Liver (tissue), 9 donors: Measurements from ENCODE around the gene DNAH6. TPM values are rescaled to one million over a fixed set of nuclear protein-coding genes. Genes with fewer than 3 reads are reported as not detected.

Experiments used
- DNase-seq: peaks from one replicate; pipeline ENCODE4 v3.0.0-alpha.2; 2017; ENCODE audit warnings: low spot score
- H3K27ac ChIP-seq, 2 donors: one replicate each; pipeline ENCODE4 v1.7.0; 2013; ENCODE audit warnings: inconsistent platforms in 2 of 2, low read length in 2 of 2, control low read depth in 1 of 2, low read depth in 1 of 2, mild to moderate bottlenecking in 1 of 2
- H3K27me3 ChIP-seq, 4 donors: one replicate each; pipeline versions ENCODE4 v1.6.1 to v1.7.0; 2013; ENCODE audit warnings: low read length in 3 of 4, inconsistent platforms in 1 of 4, mild to moderate bottlenecking in 1 of 4, moderate library complexity in 1 of 4; ENCODE audit not compliant: control insufficient read depth in 4 of 4, insufficient read depth in 4 of 4
- H3K36me3 ChIP-seq, 4 donors: one replicate each; pipeline versions ENCODE4 v1.6.1 to v1.7.0; 2013; ENCODE audit warnings: low read length in 3 of 4, mild to moderate bottlenecking in 3 of 4, low read depth in 1 of 4, moderate library complexity in 1 of 4; ENCODE audit not compliant: control insufficient read depth in 4 of 4, insufficient read depth in 3 of 4
- H3K4me1 ChIP-seq, 4 donors: one replicate each; pipeline versions ENCODE4 v1.6.1 to v1.7.0; 2013; ENCODE audit warnings: low read length in 3 of 4, mild to moderate bottlenecking in 3 of 4, moderate library complexity in 1 of 4; ENCODE audit not compliant: control insufficient read depth in 4 of 4, insufficient read depth in 4 of 4
- H3K4me3 ChIP-seq, 3 donors: one replicate each; pipeline versions ENCODE4 v1.6.1 to v1.7.0; 2013; ENCODE audit warnings: low read length in 3 of 3, control low read depth in 1 of 3, low read depth in 1 of 3, mild to moderate bottlenecking in 1 of 3
- H3K9ac ChIP-seq, 2 donors: one replicate each; pipeline ENCODE4 v1.7.0; 2013; ENCODE audit warnings: low read length in 2 of 2, mild to moderate bottlenecking in 2 of 2, moderate library complexity in 2 of 2, control low read depth in 1 of 2, low read depth in 1 of 2
- H3K9me3 ChIP-seq, 4 donors: one replicate each; pipeline versions ENCODE4 v1.6.1 to v1.7.0; 2013; ENCODE audit warnings: low read length in 3 of 4; ENCODE audit not compliant: control insufficient read depth in 4 of 4
- EGR1 ChIP-seq, 2 donors: IDR thresholded peaks; 2 replicates each; pipeline ENCODE4 v1.6.1; 2016 to 2018; ENCODE audit warnings: antibody characterized with exemption in 2 of 2, low read depth in 2 of 2
- FOXA1 ChIP-seq: IDR thresholded peaks from 2 replicates; pipeline ENCODE4 v1.6.1; 2016; ENCODE audit warnings: antibody characterized with exemption
- FOXA2 ChIP-seq: IDR thresholded peaks from 2 replicates; pipeline ENCODE4 v1.6.1; 2016; ENCODE audit warnings: antibody characterized with exemption
- GABPA ChIP-seq, 2 donors: IDR thresholded peaks in 1 of 2; conservative IDR thresholded peaks in 1 of 2; 2 replicates each; pipeline ENCODE4 v1.6.1; 2016; ENCODE audit warnings: antibody characterized with exemption in 2 of 2, mild to moderate bottlenecking in 1 of 2, moderate library complexity in 1 of 2
- HNF4A ChIP-seq, 2 donors: conservative IDR thresholded peaks; 2 replicates each; pipeline ENCODE4 v1.6.1; 2016; ENCODE audit warnings: antibody characterized with exemption in 2 of 2, mild to moderate bottlenecking in 2 of 2
- HNF4G ChIP-seq: IDR thresholded peaks from 2 replicates; pipeline ENCODE4 v1.6.1; 2016; ENCODE audit warnings: antibody characterized with exemption
- NR2F2 ChIP-seq: IDR thresholded peaks from 2 replicates; pipeline ENCODE4 v1.6.1; 2016; ENCODE audit warnings: antibody characterized with exemption
- RAD21 ChIP-seq, 2 donors: IDR thresholded peaks; 2 replicates each; pipeline ENCODE4 v1.6.1; 2016; ENCODE audit warnings: antibody characterized with exemption in 2 of 2, mild to moderate bottlenecking in 2 of 2
- REST ChIP-seq: IDR thresholded peaks from 2 replicates; pipeline ENCODE4 v1.6.1; 2016; ENCODE audit warnings: antibody characterized with exemption, mild to moderate bottlenecking
- RXRA ChIP-seq, 2 donors: IDR thresholded peaks; 2 replicates each; pipeline ENCODE4 v1.6.1; 2017 to 2018; ENCODE audit warnings: antibody characterized with exemption in 2 of 2, mild to moderate bottlenecking in 1 of 2
- SP1 ChIP-seq: IDR thresholded peaks from 2 replicates; pipeline ENCODE4 v1.6.1; 2018; ENCODE audit warnings: antibody characterized with exemption, mild to moderate bottlenecking
- TAF1 ChIP-seq: conservative IDR thresholded peaks from 2 replicates; pipeline ENCODE4 v1.6.1; 2016; ENCODE audit warnings: antibody characterized with exemption, mild to moderate bottlenecking
- WGBS: extraction: QIAGEN DNeasy Blood & Tissue Kit; methylation state at CpG from one replicate; pipeline ENCODE4 v1.1.7; 2013; 5-methylcytosine and 5-hydroxymethylcytosine counted together
- polyA plus RNA-seq, 2 donors: library from polyadenylated mRNA; stranded (reverse) in 1 of 2; unstranded in 1 of 2; fragments of 200-250 nt in 1 of 2; fragments of >200 nt in 1 of 2; fragmentation: Nextera tagmentation in 1 of 2; extraction: Ambion mirVana in 1 of 2; gene quantifications; one replicate each; pipeline versions ENCODE4 v1.2.1 to v1.2.3, GENCODE V29; 2013 to 2015
- total RNA-seq, 2 donors: library from RNA; depleted of rRNA; stranded (reverse); fragments of >200 nt; gene quantifications; one replicate each; pipeline ENCODE4 v1.2.3, GENCODE V29; 2014
- TF ChIP-seq, protein P1 (sequence below): fragments of 150-350 bp; IDR thresholded peaks from 2 replicates; pipeline ENCODE4 v1.5.1; 2017; ENCODE audit warnings: improper control_type of control experiment, low read depth, low read length; ENCODE audit not compliant: missing input control
- TF ChIP-seq, protein P2 (sequence below): IDR thresholded peaks from 2 replicates; pipeline ENCODE4 v1.6.1; 2016; ENCODE audit warnings: antibody characterized with exemption
- TF ChIP-seq, protein P3 (sequence below): IDR thresholded peaks from 2 replicates; pipeline ENCODE4 v1.6.1; 2016; ENCODE audit warnings: antibody characterized with exemption
- TF ChIP-seq, protein P4 (sequence below): IDR thresholded peaks from 2 replicates; pipeline ENCODE4 v1.6.1; 2016; ENCODE audit warnings: antibody characterized with exemption
- donor health status: healthy.
- donor health status: healthy.
- donor health status: healthy.
- donor health status: healthy.
- donor health status: healthy.

The DNAH6 gene
- total and polyA plus RNA-seq, 4 donors, result 0.32 to 1.6 (median 0.59) TPM

DNA sequence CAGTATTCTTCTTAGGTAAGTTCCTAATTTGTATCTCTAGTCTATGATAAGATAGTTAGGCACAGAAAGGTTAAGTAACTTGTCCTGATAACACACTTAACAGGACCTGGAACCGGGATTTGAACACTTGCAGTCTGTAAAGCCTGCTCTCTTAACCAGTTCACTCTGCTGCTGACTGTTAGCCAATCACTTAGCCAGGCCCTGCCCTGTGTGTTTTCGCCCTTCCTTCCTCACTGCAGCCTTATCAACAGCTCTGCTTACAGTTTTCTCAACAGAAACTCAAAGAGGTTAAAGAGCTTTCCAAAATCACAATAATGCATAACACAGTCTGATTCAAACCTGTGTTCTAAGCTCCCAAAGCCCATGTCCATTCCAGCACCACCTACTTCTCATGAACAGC is 212.9 kb downstream of the DNAH6 start:
- H3K4me1 ChIP-seq, result peaks cover 2 to 17% (median 6%) of the 10 kb centered on the region in 4 donors
- TF ChIP-seq SP1 (no peak), GABPA (IDR thresholded peaks at IDR 0.05 in 1 of 2, conservative IDR thresholded peaks at IDR 0.05 in 1 of 2) (no peak), EGR1 (IDR thresholded peaks at IDR 0.05; ENCODE audit: low read depth in 2 of 2) (no peak)
- TF ChIP-seq, protein P1, sequence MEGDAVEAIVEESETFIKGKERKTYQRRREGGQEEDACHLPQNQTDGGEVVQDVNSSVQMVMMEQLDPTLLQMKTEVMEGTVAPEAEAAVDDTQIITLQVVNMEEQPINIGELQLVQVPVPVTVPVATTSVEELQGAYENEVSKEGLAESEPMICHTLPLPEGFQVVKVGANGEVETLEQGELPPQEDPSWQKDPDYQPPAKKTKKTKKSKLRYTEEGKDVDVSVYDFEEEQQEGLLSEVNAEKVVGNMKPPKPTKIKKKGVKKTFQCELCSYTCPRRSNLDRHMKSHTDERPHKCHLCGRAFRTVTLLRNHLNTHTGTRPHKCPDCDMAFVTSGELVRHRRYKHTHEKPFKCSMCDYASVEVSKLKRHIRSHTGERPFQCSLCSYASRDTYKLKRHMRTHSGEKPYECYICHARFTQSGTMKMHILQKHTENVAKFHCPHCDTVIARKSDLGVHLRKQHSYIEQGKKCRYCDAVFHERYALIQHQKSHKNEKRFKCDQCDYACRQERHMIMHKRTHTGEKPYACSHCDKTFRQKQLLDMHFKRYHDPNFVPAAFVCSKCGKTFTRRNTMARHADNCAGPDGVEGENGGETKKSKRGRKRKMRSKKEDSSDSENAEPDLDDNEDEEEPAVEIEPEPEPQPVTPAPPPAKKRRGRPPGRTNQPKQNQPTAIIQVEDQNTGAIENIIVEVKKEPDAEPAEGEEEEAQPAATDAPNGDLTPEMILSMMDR, result no peak
- H3K4me3 ChIP-seq, result no peak overlapping the region
- 82% methylated on average over 2 of the region's 2 CpGs for WGBS
- H3K27me3 ChIP-seq, result no peaks in the 10 kb centered on the region
- DNase-seq, result no peak
- H3K9me3 ChIP-seq, result no peaks in the 10 kb centered on the region
- H3K27ac ChIP-seq, result no peak overlapping the region
- no peaks in the 10 kb centered on the region for H3K36me3 ChIP-seq
- H3K9ac ChIP-seq, result no peak overlapping the region

GRCh38 chr2:84731185-84731584 is 214.9 kb downstream of the DNAH6 start:
- Histone ChIP-seq H3K4me3 (no peak overlapping the region), H3K9ac (no peak overlapping the region), H3K4me1 (peaks cover 2 to 17% (median 6%) of the 10 kb centered on the region in 4 donors), H3K27me3 (no peaks in the 10 kb centered on the region), H3K9me3 (no peaks in the 10 kb centered on the region), H3K27ac (no peak overlapping the region), H3K36me3 (no peaks in the 10 kb centered on the region)
- WGBS, result 93% methylated on average over 3 of the region's 3 CpGs
- TF ChIP-seq, protein P2, sequence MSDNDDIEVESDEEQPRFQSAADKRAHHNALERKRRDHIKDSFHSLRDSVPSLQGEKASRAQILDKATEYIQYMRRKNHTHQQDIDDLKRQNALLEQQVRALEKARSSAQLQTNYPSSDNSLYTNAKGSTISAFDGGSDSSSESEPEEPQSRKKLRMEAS, result no peak
- TF ChIP-seq, protein P3, sequence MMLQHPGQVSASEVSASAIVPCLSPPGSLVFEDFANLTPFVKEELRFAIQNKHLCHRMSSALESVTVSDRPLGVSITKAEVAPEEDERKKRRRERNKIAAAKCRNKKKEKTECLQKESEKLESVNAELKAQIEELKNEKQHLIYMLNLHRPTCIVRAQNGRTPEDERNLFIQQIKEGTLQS, result no peak
- TF ChIP-seq FOXA2, result no peak
- no peak for TF ChIP-seq REST
- no peak for TF ChIP-seq GABPA (IDR thresholded peaks at IDR 0.05 in 1 of 2, conservative IDR thresholded peaks at IDR 0.05 in 1 of 2)
- TF ChIP-seq HNF4G, result no peak
- no peak for TF ChIP-seq RAD21 (IDR thresholded peaks at IDR 0.05)
- TF ChIP-seq HNF4A (conservative IDR thresholded peaks at IDR 0.05), result no peak
- TF ChIP-seq FOXA1, result no peak
- TF ChIP-seq, protein P1, result no peak
- no peak for TF ChIP-seq TAF1
- no peak for TF ChIP-seq NR2F2
- TF ChIP-seq EGR1 (IDR thresholded peaks at IDR 0.05; ENCODE audit: low read depth in 2 of 2), result no peak
- TF ChIP-seq, protein P4, sequence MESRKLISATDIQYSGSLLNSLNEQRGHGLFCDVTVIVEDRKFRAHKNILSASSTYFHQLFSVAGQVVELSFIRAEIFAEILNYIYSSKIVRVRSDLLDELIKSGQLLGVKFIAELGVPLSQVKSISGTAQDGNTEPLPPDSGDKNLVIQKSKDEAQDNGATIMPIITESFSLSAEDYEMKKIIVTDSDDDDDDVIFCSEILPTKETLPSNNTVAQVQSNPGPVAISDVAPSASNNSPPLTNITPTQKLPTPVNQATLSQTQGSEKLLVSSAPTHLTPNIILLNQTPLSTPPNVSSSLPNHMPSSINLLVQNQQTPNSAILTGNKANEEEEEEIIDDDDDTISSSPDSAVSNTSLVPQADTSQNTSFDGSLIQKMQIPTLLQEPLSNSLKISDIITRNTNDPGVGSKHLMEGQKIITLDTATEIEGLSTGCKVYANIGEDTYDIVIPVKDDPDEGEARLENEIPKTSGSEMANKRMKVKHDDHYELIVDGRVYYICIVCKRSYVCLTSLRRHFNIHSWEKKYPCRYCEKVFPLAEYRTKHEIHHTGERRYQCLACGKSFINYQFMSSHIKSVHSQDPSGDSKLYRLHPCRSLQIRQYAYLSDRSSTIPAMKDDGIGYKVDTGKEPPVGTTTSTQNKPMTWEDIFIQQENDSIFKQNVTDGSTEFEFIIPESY, result no peak
- no peak for TF ChIP-seq SP1
- TF ChIP-seq RXRA (IDR thresholded peaks at IDR 0.05), result no peak
- no peak for DNase-seq
